ENCODE results near the gene TFDP2. TPM values are rescaled to one million over a fixed set of nuclear protein-coding genes. Genes with fewer than 3 reads are reported as not detected.

TFDP2 gene
- total and polyA plus RNA-seq, 10 of the 15 experiments (the other 5 are each of a cell fraction or from before 2014, with no cell fraction given) = 28.3 to 100 (median 49.7) TPM

GRCh38 chr3:142165194-142165593, 15.8 kb upstream of the TFDP2 start:
- no peak for FAIRE-seq
- TF ChIP-seq NR2C2 (IDR thresholded peaks at IDR 0.05; ENCODE audit: borderline replicate concordance, control insufficient read depth, insufficient read length, low read depth) (no peak), BCLAF1 (IDR thresholded peaks at IDR 0.05) (no peak), NFXL1 (IDR thresholded peaks at IDR 0.05; ENCODE audit: borderline replicate concordance) (no peak), TCF12 (IDR thresholded peaks at IDR 0.05; ENCODE audit: low read depth, low read length) (no peak), TCF3 (IDR thresholded peaks at IDR 0.05; ENCODE audit: borderline replicate concordance, insufficient read depth, low read depth, low read length) (no peak), HSF1 (IDR thresholded peaks at IDR 0.05; ENCODE audit: low read depth, low read length) (no peak), ETV6 (conservative IDR thresholded peaks at IDR 0.05 in 1 of 2, IDR thresholded peaks at IDR 0.05 in 1 of 2; ENCODE audit: borderline replicate concordance in 1 of 2, low read depth in 1 of 2) (no peak), E4F1 (IDR thresholded peaks at IDR 0.05; ENCODE audit: borderline replicate concordance, partially characterized antibody) (no peak), HDGF (IDR thresholded peaks at IDR 0.05) (no peak), E2F4 (IDR thresholded peaks at IDR 0.05; ENCODE audit: low read depth, low read length) (no peak), TAF1 (IDR thresholded peaks at IDR 0.05; ENCODE audit: borderline replicate concordance, low read depth, low read length) (no peak), BRCA1 (IDR thresholded peaks at IDR 0.05; ENCODE audit: low read depth, low read length) (no peak), MTA3 (IDR thresholded peaks at IDR 0.05; ENCODE audit: borderline replicate concordance, low read length) (no peak)

More at GRCh38 chr3:142165194-142165593, 15.8 kb upstream of the TFDP2 start:
- intact Hi-C loops (cut with micrococcal nuclease; ENCODE audit: unreplicated experiment) (no loop called here), in situ Hi-C loops (cut with MboI) (no loop called here)
- POLR2A ChIA-PET = interaction anchor here (0.6 to 1.1 kb wide), 2 partner anchors 142 to 180 kb away, joined by 3 to 4 read pairs; no protein-coding TSS in a partner anchor
- no peaks in the 10 kb centered on the region; a peak in 1 of 4 replicates for H3K36me3 ChIP-seq (ENCODE audit: control insufficient read depth in 2 of 2, insufficient read depth in 2 of 2, low read length in 1 of 2)
- H4K20me1 ChIP-seq (ENCODE audit: control insufficient read depth, insufficient read depth) = no peaks in the 10 kb centered on the region
- CTCF ChIA-PET = interaction anchor here (0.6 to 1.5 kb wide), 4 partner anchors 14 to 1247 kb away, joined by 3 to 4 read pairs (median 3); no protein-coding TSS in a partner anchor
- no TSS peak for BruUV-seq (replicated peaks)
- 97% methylated on average over 3 of the region's 3 CpGs for WGBS (ENCODE audit: insufficient coverage, insufficient replicate concordance, low lambda C conversion rate, missing lambda C conversion rate)
- no peak overlapping the region for H3K4me2 ChIP-seq (ENCODE audit: control insufficient read depth, insufficient read depth)
- no peaks in the 10 kb centered on the region for H3K79me2 ChIP-seq (ENCODE audit: control insufficient read depth, insufficient read depth, low read length)
- H3K27me3 ChIP-seq (replicated peaks in 1 of 2; ENCODE audit: control insufficient read depth in 2 of 2, insufficient read depth in 2 of 2, low read length in 1 of 2) = no peaks in the 10 kb centered on the region
- SMC1A ChIA-PET (ENCODE audit: uncharacterized antibody, unreplicated experiment) = interaction anchor here (0.8 to 1.7 kb wide), 2 partner anchors 8 to 10 kb away, joined by 3 to 4 read pairs; no protein-coding TSS in a partner anchor
- no peak overlapping the region for H2AFZ ChIP-seq (ENCODE audit: control insufficient read depth, low read depth, low read length)
- no peaks in the 10 kb centered on the region for H3K4me1 ChIP-seq (ENCODE audit: control insufficient read depth, insufficient read depth, low read length)
- H3K4me3 ChIP-seq = no peak overlapping the region
- RAD21 ChIA-PET (ENCODE audit: unreplicated experiment) = interaction anchor here (0.5 kb wide), 1 partner anchor 173 kb away, joined by 4 read pairs; no protein-coding TSS in a partner anchor
- H3K9me3 ChIP-seq (replicated peaks; ENCODE audit: control insufficient read depth, insufficient read depth, low read length) = no peaks in the 10 kb centered on the region
- ATAC-seq (no peak), DNase-seq (ENCODE audit: low read depth, low spot score) (no peak)
- no peak overlapping the region for H3K27ac ChIP-seq (ENCODE audit: control insufficient read depth, insufficient read depth)
- H3K9ac ChIP-seq (ENCODE audit: control insufficient read depth, insufficient read depth, low read length) = no peak overlapping the region
